ENCODE results near the gene SAMD8. TPM values are rescaled to one million over a fixed set of nuclear protein-coding genes. Genes with fewer than 3 reads are reported as not detected.
"Not testable (repeated sequence)": the region's sequence is repeated elsewhere in the genome, so short reads cannot be mapped to it uniquely, and the experiment has no call there.

The SAMD8 gene
- total RNA-seq, 4 donors from 2014 or later: 18.5 to 23.5 (median 20.4) TPM

DNA sequence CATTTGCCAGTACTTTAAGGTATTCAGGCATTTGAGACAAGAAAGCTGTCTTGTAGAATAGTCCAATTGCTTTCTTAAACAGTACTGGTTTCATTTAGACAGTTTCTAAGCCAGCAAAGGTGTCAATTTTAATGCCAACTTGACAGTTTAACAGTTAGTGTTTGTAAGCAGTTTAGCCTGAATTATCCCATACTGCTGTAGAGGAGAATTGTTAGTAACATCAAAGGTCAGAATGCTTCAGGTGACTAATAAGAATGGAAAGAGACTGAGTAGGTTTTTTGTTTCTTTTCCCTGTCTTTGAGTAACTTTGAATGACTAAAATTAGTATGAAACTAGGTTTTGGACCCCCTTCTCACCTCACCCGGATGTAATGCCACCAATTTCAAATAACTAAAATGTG lies 69.6 kb downstream of the SAMD8 start:
- DNase-seq: no peak

DNA sequence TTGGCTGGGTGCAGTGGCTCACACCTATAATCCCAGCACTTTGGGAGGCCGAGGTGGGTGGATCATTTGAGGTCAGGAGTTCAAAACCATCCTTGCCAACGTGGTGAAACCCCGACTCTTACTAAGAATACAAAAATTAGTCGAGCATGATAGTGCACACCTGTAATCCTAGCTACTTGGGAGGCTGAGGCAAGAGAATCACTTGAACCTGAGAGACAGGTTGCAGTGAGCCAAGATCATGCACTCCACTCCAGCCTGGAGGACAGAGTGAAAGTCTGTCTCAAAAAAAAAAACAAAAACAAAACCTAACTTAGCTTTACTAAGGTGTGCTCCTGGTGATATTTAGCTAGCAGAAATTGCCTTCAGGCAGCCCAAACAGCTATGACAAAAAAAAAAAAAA lies 74.9 kb downstream of the SAMD8 start:
- no peaks in the 10 kb centered on the region for H3K27me3 ChIP-seq
- H3K27ac ChIP-seq: no peak overlapping the region
- H3K9me3 ChIP-seq: no peaks in the 10 kb centered on the region
- DNase-seq: no peak
- H3K4me1 ChIP-seq: peaks cover 0 to 11% (median 0%) of the 10 kb centered on the region in 4 donors
- no peak overlapping the region for H3K4me3 ChIP-seq
- no peaks in the 10 kb centered on the region for H3K36me3 ChIP-seq
- TF ChIP-seq POLR2A (IDR thresholded peaks at IDR 0.05): no peak
- TF ChIP-seq, protein P1, sequence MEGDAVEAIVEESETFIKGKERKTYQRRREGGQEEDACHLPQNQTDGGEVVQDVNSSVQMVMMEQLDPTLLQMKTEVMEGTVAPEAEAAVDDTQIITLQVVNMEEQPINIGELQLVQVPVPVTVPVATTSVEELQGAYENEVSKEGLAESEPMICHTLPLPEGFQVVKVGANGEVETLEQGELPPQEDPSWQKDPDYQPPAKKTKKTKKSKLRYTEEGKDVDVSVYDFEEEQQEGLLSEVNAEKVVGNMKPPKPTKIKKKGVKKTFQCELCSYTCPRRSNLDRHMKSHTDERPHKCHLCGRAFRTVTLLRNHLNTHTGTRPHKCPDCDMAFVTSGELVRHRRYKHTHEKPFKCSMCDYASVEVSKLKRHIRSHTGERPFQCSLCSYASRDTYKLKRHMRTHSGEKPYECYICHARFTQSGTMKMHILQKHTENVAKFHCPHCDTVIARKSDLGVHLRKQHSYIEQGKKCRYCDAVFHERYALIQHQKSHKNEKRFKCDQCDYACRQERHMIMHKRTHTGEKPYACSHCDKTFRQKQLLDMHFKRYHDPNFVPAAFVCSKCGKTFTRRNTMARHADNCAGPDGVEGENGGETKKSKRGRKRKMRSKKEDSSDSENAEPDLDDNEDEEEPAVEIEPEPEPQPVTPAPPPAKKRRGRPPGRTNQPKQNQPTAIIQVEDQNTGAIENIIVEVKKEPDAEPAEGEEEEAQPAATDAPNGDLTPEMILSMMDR (IDR thresholded peaks at IDR 0.05): no peak

More for the DNA sequence above, 69.6 kb downstream of the SAMD8 start:
- no peak for TF ChIP-seq POLR2A (IDR thresholded peaks at IDR 0.05)
- TF ChIP-seq, protein P1 (IDR thresholded peaks at IDR 0.05): no peak
- no peak overlapping the region for H3K4me3 ChIP-seq
- peaks cover 0 to 3% (median 0%) of the 10 kb centered on the region in 4 donors for H3K4me1 ChIP-seq
- peaks cover 0 to 14% (median 0%) of the 10 kb centered on the region in 3 donors for H3K36me3 ChIP-seq
- H3K27ac ChIP-seq: no peak overlapping the region
- no peaks in the 10 kb centered on the region for H3K9me3 ChIP-seq
- H3K27me3 ChIP-seq: no peaks in the 10 kb centered on the region

DNA sequence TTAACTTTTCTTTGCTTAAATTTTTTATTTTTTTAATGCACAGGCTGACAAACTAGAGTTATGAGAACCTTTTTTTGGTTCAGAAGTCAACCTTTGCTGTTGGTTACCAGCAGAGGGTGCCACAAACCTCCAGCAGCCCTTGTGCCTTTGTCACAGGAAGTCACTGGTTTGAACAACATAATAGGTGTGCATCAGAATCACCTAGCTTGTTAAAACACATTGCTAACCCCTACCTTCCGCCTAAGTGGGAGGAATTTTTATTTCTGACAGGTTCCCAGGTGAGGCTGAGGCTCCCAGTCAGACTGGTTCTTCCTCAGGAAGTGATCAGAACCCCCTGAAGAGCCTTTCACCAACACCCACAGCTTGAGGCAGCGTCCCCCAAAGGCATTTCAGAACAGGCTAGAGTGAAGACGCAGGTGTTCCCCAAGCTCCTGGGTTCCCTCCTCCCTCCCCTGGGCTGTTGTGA lies 76.5 kb downstream of the SAMD8 start:
- H3K4me1 ChIP-seq: peaks cover 0 to 28% (median 0%) of the 10 kb centered on the region in 4 donors

DNA sequence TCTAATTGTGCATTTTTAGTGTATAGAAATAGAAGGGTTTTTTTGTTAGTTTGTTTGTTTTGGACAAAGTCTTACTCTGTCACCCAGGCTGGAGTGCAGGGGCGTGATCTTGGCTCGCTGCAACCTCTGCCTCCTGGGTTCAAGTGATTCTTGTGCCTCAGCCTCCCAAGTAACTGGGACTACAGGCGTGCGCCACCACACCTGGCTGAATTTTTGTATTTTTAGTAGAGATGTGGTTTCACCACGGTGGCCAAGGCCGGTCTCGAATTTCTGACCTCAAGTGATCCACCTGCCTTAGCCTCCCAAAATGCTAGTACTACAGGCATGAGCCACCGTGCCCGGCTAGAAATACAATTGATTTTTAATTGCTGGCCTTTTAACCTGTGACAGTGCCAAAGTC lies 77.1 kb downstream of the SAMD8 start:
- DNase-seq: peak in 1 of 3 donors; percentile 37
- Histone ChIP-seq H3K27ac (peak overlapping the region in 1 of 4 donors; percentile 41), H3K4me1 (peaks cover 0 to 32% (median 0%) of the 10 kb centered on the region in 4 donors)
- not testable (repeated sequence) for H3K9me3 ChIP-seq, H3K4me3 ChIP-seq, H3K27me3 ChIP-seq, H3K36me3 ChIP-seq

More for the DNA sequence above, 76.5 kb downstream of the SAMD8 start:
- Histone ChIP-seq H3K27ac (peak overlapping the region in 1 of 4 donors; percentile 41), H3K36me3 (no peaks in the 10 kb centered on the region), H3K4me3 (no peak overlapping the region), H3K27me3 (no peaks in the 10 kb centered on the region), H3K9me3 (no peaks in the 10 kb centered on the region)
- TF ChIP-seq, protein P1 (IDR thresholded peaks at IDR 0.05): peak; percentile 25 to 89 (median 78)
- no peak for TF ChIP-seq POLR2A (IDR thresholded peaks at IDR 0.05)
- peak; percentile 37 to 80 (median 59) for DNase-seq

DNA sequence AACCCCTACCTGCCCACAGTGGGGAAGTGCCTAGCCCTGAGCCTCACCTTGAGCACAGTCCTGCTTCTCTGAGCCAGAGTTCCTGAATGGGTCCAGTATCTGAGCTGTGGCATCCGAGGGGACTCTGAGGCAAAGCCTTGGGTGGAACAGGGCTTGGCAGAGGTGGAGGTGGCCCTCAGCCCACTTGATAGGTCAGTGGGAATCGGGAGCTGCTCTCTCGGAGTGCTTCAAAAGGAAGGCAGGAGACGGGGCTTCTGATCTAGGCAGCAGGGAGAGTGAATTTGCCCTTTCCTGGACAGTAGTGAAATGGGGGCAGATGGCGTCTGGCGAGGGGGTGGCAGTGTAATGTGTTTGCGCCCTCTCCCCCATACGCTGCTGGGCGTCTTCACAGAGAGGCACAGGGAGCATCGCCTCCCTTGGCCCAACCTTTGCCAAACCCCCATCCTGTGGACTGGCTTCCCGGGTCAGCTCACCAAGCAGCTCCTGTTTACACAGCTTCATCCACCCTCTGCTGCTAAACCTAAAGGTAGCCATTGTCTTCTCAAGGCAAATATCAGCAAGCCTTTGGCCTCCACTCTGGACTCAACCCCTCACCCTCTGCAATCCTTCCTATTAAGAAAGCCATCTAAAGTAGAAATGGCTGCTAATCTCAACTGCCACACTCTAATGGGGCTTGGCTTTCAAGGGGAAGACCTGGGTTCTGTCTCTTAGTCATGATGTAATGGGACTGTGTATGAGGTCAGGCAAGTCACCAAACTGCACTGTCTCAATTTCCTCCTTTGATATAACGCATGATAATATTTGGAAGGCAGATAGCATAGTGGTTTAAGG lies 78.0 kb downstream of the SAMD8 start:
- H3K36me3 ChIP-seq: no peaks in the 10 kb centered on the region
- H3K27ac ChIP-seq: no peak overlapping the region
- H3K27me3 ChIP-seq: no peaks in the 10 kb centered on the region
- no peak for TF ChIP-seq POLR2A (IDR thresholded peaks at IDR 0.05)
- TF ChIP-seq, protein P1 (IDR thresholded peaks at IDR 0.05): no peak
- no peaks in the 10 kb centered on the region for H3K9me3 ChIP-seq
- H3K4me1 ChIP-seq: peaks cover 0 to 32% (median 0%) of the 10 kb centered on the region in 4 donors
- DNase-seq: peak in 1 of 3 donors; percentile 38
- no peak overlapping the region for H3K4me3 ChIP-seq

Data from Peyer's patch (tissue), 4 donors.